NT2/D1 (cell line): ENCODE measurements around the gene LRRC10.

Experiments
- SUZ12 ChIP-seq: IDR thresholded peaks from 2 replicates; pipeline ENCODE4 v1.6.1; 2011; ENCODE audit not compliant: insufficient read length, insufficient read depth; ENCODE audit errors: extremely low read depth
- YY1 ChIP-seq: IDR thresholded peaks from 2 replicates; pipeline ENCODE4 v1.6.1; 2011; ENCODE audit not compliant: insufficient read length, insufficient read depth

DNA sequence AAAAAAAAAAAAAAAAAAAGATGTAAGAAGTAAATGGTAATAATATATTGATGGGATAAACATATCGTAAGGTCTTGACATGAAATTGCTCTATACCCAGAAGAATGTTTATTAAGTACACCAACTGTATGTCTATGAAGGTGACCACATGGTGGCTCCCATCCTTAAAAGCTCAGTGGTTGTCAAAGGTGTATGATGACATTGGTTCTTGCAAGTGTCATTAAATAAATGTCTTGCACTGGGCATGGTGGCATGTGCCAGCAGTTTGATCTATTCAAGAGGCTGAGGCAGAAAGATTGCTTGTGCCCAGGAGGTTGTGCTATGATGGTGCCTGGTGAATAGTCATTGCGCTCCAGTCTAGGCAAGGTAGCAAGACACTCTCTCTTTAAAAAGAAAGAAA is 15.0 kb downstream of the LRRC10 start:
- TF ChIP-seq SUZ12 (no peak), YY1 (no peak)
